Activated CD8-positive, alpha-beta memory T cell treated with anti-CD3 and anti-CD28 coated beads, Interleukin-2, amount 50 U/mL, for 24 hours (primary cell): ENCODE measurements around the gene CREB5.

Experiments
- DNase-seq: peaks from one replicate; pipeline ENCODE4 v3.0.0-alpha.2; 2020; ENCODE audit errors: extremely low read depth

The CREB5 gene

GRCh38 chr7:28744951-28745350 is 332.6 kb downstream of the CREB5 start:
- DNase-seq, result no peak

DNA sequence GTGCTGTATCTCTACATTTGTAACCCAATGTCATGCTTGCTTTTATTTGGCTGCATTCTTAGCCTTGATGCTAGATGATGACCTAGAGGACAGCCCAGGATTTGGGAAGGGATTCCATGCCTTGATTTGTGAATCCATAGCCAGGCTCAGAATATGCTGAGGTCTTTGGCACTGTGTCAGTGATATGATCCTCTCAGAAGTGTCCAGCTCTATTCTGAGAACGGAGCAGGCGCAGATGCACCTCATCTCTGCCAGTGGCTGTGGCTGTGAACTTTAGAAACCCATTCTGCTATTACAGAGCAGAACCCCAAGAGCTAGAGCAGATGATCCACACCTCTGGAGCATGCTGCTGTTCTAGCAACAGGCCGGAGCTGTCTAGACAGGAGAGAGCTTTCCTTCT is 333.0 kb downstream of the CREB5 start:
- no peak for DNase-seq

DNA sequence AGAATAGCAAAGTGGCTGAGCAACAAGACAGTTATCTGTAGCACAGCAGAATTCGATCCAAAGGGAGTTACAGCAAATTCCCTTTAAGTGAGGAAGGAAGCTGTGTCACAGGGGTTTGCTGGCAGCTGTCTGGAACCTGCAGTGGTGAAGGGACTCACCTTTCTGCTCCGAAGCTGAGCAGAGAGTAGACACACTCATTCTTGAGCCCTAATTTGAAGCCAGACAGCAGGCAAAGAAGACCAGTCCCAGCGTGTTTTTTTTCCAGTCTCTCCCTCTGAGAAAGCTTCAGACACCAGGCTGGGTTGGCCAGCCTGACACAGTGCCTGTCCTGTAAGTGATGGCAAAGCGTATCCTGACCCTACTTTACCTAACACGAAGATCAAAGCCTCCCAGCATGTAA is 335.1 kb downstream of the CREB5 start:
- no peak for DNase-seq

- DNase-seq, result no peak
Measured at GRCh38 chr7:28747854-28748253, 335.5 kb downstream of the CREB5 start.

GRCh38 chr7:28748346-28748745 is 336.0 kb downstream of the CREB5 start:
- DNase-seq, result no peak

DNA sequence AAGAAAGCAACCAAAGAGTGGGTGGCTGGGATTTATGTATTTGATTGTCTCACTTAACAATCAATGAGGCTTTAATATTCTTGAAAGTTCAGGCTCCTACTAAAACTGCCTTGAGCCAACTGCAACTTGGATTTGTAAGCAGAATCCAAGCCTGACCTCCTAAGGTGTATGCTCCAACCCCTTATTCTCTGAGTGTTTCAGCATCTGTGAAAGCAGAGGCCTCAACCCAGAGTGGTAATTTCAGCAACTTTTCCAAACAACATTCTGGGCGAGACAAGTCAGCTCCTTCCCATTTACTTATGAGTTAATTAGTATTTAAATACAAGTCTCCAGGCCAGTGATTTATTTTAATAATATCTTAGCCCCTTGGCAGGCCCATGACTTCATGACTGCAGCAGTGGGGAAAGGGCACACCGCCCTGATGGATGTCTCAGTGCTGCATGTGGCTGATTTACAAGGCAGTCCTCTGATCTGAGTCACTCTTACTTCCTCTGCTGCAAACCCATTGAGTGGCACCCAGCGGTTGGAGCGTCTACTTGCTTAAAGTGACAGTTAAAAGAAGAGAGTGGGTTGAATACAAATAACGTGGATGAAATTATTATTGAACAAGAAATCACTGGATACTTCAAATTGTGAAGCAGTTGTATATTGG is 336.7 kb downstream of the CREB5 start:
- no peak for DNase-seq

GRCh38 chr7:28749638-28750037 is 337.3 kb downstream of the CREB5 start:
- no peak for DNase-seq

DNA sequence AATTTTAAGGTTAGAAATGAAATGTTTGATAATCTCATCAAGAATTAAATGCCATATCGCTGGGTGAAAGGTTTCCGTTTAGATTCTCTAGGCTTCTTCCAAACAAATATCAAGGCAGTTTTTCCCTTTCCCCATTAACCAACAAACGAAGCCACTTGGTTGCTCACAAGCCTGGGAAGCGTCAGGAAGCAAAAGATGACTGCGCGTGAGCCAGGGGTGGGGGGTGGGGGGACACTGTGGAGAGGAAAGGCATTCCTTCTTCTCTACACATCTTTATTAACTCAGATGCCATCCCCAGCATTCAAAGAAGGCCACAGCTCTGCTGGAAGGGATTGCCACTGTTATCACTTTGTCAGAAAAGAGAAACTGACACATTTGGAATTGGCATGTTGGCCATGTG is 338.7 kb downstream of the CREB5 start:
- no peak for DNase-seq

DNA sequence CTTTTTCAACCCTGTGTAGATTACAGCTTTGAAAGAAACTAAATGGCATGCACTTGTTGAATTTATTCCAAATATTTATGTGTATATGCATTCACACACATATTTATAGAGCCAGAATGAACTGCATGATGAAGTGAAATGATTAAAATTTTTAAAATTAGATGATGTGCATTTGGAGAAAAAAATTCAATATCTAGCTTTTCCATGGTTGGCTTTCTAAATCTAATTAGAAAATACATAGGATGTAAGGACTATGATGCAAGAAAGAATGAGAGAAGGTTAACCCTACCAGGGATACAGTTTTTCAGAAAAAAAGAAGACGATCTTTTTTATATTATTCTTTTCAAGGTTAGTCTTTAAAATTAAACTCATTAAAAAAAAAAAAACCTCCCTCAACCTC is 341.3 kb downstream of the CREB5 start:
- no peak for DNase-seq

GRCh38 chr7:28754027-28754426 is 341.7 kb downstream of the CREB5 start:
- no peak for DNase-seq

DNA sequence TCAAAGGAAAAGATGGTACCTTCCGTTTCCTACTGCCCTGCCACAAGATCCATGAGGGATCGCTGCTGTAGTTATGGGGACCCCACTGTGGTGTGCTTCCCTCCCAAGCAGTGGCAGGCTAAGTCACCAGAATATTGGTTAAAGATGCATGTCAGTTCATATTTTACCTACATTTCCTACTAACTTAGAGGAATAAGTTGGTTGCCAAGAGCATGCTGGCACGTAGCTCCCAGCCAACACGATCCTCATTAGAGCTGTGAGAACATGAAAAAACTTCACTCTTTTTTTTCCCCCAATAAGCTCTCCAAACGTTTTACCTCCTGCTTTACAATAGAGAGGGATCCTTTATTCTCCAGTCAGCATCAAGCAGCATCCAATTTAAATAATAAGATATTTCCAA is 342.1 kb downstream of the CREB5 start:
- no peak for DNase-seq

- no peak for DNase-seq
Measured at GRCh38 chr7:28755255-28755654, 342.9 kb downstream of the CREB5 start.

- no peak for DNase-seq
Measured at GRCh38 chr7:28758186-28758585, 345.9 kb downstream of the CREB5 start.

GRCh38 chr7:28759475-28759971 is 347.2 kb downstream of the CREB5 start:
- no peak for DNase-seq

GRCh38 chr7:28761505-28761904 is 349.2 kb downstream of the CREB5 start:
- DNase-seq, result no peak

DNA sequence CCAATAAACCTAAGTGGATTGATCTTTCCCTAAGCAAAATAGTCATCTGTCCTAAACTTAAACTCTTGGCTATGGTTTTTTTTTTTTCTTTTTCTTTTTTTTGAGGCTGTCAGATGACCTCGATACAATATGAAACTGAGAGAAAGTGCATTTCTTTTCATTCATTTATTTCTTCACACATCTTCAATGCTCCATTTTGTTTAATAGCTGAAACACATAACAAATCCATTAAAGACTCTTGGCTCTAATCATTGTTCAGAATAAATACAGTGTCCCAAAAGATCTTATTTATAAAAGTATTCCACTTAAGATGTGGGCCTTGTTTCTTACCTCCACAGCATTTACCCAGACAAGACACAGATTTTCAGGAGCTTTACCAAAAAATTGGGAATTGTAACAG is 350.3 kb downstream of the CREB5 start:
- no peak for DNase-seq

- no peak for DNase-seq
Measured at GRCh38 chr7:28766359-28766758, 354.0 kb downstream of the CREB5 start.

GRCh38 chr7:28767356-28767755 is 355.0 kb downstream of the CREB5 start:
- DNase-seq, result no peak

DNA sequence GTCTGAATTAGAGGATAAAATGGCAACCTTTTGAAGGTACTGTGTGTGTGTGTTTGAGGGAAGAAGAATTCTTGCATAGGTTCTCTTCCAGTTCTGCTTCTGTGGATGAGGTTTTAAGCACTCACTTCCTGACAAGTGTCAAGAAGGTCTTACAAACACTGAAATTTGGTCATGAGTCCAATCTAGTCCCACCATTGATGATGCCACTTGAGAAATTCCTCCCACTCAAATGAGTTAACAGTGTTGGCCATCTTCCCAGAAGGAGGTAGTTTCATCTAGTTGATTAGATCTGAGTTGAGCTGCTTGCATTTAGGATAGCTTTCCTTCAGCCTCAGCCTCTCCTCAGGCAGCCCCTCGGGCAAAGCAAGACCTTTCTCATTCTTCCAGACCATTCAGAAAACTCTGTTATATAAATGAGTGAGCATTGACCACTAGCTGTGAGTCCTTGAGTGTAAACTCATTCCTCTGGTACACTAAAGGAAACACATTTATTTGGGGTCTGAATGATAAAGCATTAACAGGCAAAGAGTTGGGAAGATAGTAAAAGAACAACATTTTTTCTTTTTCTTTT is 356.3 kb downstream of the CREB5 start:
- DNase-seq, result no peak

- no peak for DNase-seq
Measured at GRCh38 chr7:28771906-28772622, 359.7 kb downstream of the CREB5 start.

GRCh38 chr7:28773423-28774145 is 361.3 kb downstream of the CREB5 start:
- DNase-seq, result no peak

GRCh38 chr7:28774261-28774988 is 362.1 kb downstream of the CREB5 start:
- no peak for DNase-seq
